ENCODE results near the gene SAP30L. TPM values are rescaled to one million over a fixed set of nuclear protein-coding genes. Genes with fewer than 3 reads are reported as not detected.

Gene SAP30L
- total and polyA plus RNA-seq, 4 donors = 18.2 to 35.4 (median 30.0) TPM

DNA sequence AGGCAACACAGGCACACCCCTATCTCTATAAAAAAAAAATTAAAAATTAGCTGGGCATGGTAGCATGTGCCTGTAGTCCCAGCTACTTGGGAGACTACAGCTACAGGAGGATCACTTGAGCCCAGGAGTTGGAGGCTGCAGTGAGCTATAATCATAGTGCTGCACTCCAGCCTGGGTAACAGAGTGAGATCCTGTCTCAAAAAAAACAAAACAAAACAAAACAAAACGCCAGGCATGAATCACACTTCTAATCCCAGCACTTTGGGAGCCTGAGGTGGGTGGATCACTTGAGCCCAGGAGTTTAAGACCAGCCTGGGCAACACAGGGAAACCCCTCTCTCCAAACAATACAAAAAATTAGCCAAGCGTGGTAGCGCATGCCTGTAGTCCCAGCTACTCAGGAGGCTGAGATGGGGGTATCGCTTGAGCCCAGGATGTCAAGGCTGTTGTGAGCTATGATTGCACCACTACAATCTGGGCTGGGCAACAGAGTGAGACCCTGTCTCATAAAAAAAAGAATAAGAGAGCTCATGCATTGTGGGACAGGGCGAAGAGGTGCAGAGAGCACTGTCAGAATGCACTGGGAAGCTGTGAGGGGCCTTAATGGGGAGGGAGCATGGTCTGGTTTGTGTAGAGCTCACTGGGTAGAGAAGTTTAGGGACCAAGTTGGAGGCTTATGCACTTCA, 8.4 kb upstream of the SAP30L start:
- DNase-seq (no peak), ATAC-seq (ENCODE audit: insufficient read depth, low FRiP score) (no peak)
- TF ChIP-seq, protein P1, sequence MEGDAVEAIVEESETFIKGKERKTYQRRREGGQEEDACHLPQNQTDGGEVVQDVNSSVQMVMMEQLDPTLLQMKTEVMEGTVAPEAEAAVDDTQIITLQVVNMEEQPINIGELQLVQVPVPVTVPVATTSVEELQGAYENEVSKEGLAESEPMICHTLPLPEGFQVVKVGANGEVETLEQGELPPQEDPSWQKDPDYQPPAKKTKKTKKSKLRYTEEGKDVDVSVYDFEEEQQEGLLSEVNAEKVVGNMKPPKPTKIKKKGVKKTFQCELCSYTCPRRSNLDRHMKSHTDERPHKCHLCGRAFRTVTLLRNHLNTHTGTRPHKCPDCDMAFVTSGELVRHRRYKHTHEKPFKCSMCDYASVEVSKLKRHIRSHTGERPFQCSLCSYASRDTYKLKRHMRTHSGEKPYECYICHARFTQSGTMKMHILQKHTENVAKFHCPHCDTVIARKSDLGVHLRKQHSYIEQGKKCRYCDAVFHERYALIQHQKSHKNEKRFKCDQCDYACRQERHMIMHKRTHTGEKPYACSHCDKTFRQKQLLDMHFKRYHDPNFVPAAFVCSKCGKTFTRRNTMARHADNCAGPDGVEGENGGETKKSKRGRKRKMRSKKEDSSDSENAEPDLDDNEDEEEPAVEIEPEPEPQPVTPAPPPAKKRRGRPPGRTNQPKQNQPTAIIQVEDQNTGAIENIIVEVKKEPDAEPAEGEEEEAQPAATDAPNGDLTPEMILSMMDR (IDR thresholded peaks at IDR 0.05; ENCODE audit: control extremely low read depth, extremely low read depth) = no peak
- H3K27me3 ChIP-seq (ENCODE audit: control insufficient read depth in 3 of 3, insufficient read depth in 3 of 3, low read length in 2 of 3) = no peaks in the 10 kb centered on the region
- no peaks in the 10 kb centered on the region for H3K4me1 ChIP-seq (ENCODE audit: control insufficient read depth in 5 of 5, insufficient read depth in 5 of 5, low read length in 5 of 5)
- H3K27ac ChIP-seq (ENCODE audit: low read depth in 1 of 2, low read length in 1 of 2) = no peak overlapping the region
- no peak overlapping the region for H3K9ac ChIP-seq (ENCODE audit: insufficient read depth in 1 of 2, low read length in 2 of 2)
- 94 to 97% methylated on average over 5 of the region's 5 CpGs for WGBS, 2 donors
- H3K36me3 ChIP-seq (ENCODE audit: control insufficient read depth in 4 of 4, insufficient read depth in 4 of 4, low read length in 4 of 4) = peaks cover 3 to 36% (median 25%) of the 10 kb centered on the region in 4 donors
- H3K9me3 ChIP-seq (ENCODE audit: control insufficient read depth in 4 of 4, insufficient read depth in 3 of 4, low read length in 3 of 4) = no peaks in the 10 kb centered on the region
- no peak overlapping the region for H3K4me3 ChIP-seq

DNA sequence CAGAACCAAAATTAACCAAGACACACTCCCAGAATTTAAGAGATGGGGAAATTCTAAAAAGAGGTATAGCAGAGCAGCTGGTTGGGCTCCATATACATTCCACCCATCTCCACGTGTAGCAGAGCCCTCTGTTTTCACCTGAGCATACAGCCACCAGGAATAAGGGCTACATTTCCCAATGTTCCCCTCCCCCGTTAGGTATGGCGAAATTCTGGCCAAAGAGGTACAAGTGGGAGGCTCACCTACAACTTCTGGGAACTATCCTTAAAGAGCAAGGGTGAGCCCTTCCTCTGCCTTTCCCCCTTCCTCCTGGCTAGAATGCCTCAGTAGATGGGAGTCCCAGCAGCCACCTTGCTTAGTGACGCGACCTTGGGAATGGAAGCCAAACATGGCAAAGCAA, 5.3 kb upstream of the SAP30L start:
- H3K36me3 ChIP-seq (ENCODE audit: control insufficient read depth in 4 of 4, insufficient read depth in 4 of 4, low read length in 4 of 4) = peaks cover 3 to 34% (median 25%) of the 10 kb centered on the region in 4 donors
- TF ChIP-seq, protein P1 (IDR thresholded peaks at IDR 0.05; ENCODE audit: control extremely low read depth, extremely low read depth) = no peak
- peaks cover 0 to 10% (median 3%) of the 10 kb centered on the region in 5 donors for H3K4me1 ChIP-seq (ENCODE audit: control insufficient read depth in 5 of 5, insufficient read depth in 5 of 5, low read length in 5 of 5)
- H3K9ac ChIP-seq (ENCODE audit: insufficient read depth in 1 of 2, low read length in 2 of 2) = no peak overlapping the region
- 85 to 90% methylated on average over 5 of the region's 5 CpGs for WGBS, 2 donors
- no peak for ATAC-seq (ENCODE audit: insufficient read depth, low FRiP score)
- H3K27me3 ChIP-seq (ENCODE audit: control insufficient read depth in 3 of 3, insufficient read depth in 3 of 3, low read length in 2 of 3) = no peaks in the 10 kb centered on the region
- no peak for DNase-seq
- H3K9me3 ChIP-seq (ENCODE audit: control insufficient read depth in 4 of 4, insufficient read depth in 3 of 4, low read length in 3 of 4) = no peaks in the 10 kb centered on the region
- H3K27ac ChIP-seq (ENCODE audit: low read depth in 1 of 2, low read length in 1 of 2) = no peak overlapping the region
- no peak overlapping the region for H3K4me3 ChIP-seq

DNA sequence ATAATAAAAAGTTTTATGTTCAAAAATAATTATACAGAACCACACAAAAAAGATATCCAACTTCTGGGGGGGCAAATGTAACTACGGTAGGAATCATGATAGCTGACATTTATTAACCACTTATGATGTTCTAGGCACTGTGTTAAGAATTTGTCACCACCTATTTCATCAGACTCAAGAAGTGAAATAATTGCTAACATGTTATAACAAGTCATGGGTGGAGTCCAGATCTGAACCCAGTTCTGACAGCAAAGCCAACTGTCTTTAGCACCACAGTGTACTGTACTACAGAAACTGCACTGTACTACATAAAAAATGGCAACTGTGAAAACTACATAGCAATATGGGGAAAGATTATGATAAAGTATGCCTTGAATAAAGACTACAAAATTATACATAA, 3.0 kb upstream of the SAP30L start:
- H3K4me1 ChIP-seq (ENCODE audit: control insufficient read depth in 5 of 5, insufficient read depth in 5 of 5, low read length in 5 of 5) = peaks cover 0 to 18% (median 7%) of the 10 kb centered on the region in 5 donors
- peaks cover 3 to 29% (median 19%) of the 10 kb centered on the region in 4 donors for H3K36me3 ChIP-seq (ENCODE audit: control insufficient read depth in 4 of 4, insufficient read depth in 4 of 4, low read length in 4 of 4)
- 95 to 96% methylated on average over 1 of the region's 1 CpG for WGBS, 2 donors
- TF ChIP-seq, protein P1 (IDR thresholded peaks at IDR 0.05; ENCODE audit: control extremely low read depth, extremely low read depth) = no peak
- H3K27me3 ChIP-seq (ENCODE audit: control insufficient read depth in 3 of 3, insufficient read depth in 3 of 3, low read length in 2 of 3) = no peaks in the 10 kb centered on the region
- no peaks in the 10 kb centered on the region for H3K9me3 ChIP-seq (ENCODE audit: control insufficient read depth in 4 of 4, insufficient read depth in 3 of 4, low read length in 3 of 4)
- H3K9ac ChIP-seq (ENCODE audit: insufficient read depth in 1 of 2, low read length in 2 of 2) = no peak overlapping the region
- H3K4me3 ChIP-seq = no peak overlapping the region
- DNase-seq = no peak
- no peak for ATAC-seq (ENCODE audit: insufficient read depth, low FRiP score)
- no peak overlapping the region for H3K27ac ChIP-seq (ENCODE audit: low read depth in 1 of 2, low read length in 1 of 2)
